HG02870 (cell line): ENCODE results near the gene PXDN.

Experiments
- ATAC-seq: cut with Tn5 transposase; IDR thresholded peaks from one replicate; pipeline ENCODE4 v1.9.1; 2021; ENCODE audit warnings: mild to moderate bottlenecking, moderate library complexity; ENCODE audit not compliant: unreplicated experiment

The PXDN gene

GRCh38 chr2:1586923-1587840 is 157.1 kb downstream of the PXDN start:
- no peak for ATAC-seq

- no peak for ATAC-seq
These were observed 157.9 kb downstream of the PXDN start for GRCh38 chr2:1586251-1586922.

GRCh38 chr2:1585635-1586034 is 158.7 kb downstream of the PXDN start:
- no peak for ATAC-seq

- no peak for ATAC-seq
These were observed 159.4 kb downstream of the PXDN start for GRCh38 chr2:1584691-1585485.

GRCh38 chr2:1584051-1584531 is 160.2 kb downstream of the PXDN start:
- no peak for ATAC-seq

GRCh38 chr2:1582891-1583341 is 161.4 kb downstream of the PXDN start:
- no peak for ATAC-seq

GRCh38 chr2:1581965-1582625 is 162.2 kb downstream of the PXDN start:
- no peak for ATAC-seq
